Measurements from ENCODE around the gene HELZ. TPM values are rescaled to one million over a fixed set of nuclear protein-coding genes. Genes with fewer than 3 reads are reported as not detected.
"Not testable (repeated sequence)": the region's sequence is repeated elsewhere in the genome, so short reads cannot be mapped to it uniquely, and the experiment has no call there.

Gene HELZ
- total RNA-seq, 1 donor from 2014 or later, result 72.5 TPM

DNA sequence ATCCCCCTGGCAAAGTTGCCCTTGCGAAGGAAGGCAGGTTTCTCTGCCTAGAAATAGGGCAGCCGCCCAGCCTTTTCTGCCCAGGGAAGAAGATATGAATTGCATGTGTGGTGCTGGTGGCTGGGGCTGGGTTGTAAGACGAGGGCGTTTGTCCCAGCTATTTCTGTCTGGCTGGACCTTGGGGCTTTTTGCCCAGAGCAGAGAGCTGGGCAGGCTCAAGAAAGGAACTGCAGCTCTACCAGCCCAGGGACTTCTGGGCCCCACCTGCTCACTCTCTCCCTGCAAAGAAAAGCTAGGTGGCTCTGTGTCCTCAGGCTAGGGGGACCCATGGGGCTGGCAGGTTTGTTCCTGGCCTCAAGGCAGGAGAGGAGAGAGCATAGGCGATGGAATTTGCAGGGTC, 200.1 kb downstream of the HELZ start:
- Histone ChIP-seq H3K27me3 (no peaks in the 10 kb centered on the region), H3K4me3 (no peak overlapping the region), H3K9me3 (peaks cover 10% of the 10 kb centered on the region), H3K4me1 (no peaks in the 10 kb centered on the region), H3K36me3 (no peaks in the 10 kb centered on the region), H3K27ac (no peak overlapping the region)
- intact Hi-C loops (cut with DNase I), result no loop called here
- TF ChIP-seq, protein P1, sequence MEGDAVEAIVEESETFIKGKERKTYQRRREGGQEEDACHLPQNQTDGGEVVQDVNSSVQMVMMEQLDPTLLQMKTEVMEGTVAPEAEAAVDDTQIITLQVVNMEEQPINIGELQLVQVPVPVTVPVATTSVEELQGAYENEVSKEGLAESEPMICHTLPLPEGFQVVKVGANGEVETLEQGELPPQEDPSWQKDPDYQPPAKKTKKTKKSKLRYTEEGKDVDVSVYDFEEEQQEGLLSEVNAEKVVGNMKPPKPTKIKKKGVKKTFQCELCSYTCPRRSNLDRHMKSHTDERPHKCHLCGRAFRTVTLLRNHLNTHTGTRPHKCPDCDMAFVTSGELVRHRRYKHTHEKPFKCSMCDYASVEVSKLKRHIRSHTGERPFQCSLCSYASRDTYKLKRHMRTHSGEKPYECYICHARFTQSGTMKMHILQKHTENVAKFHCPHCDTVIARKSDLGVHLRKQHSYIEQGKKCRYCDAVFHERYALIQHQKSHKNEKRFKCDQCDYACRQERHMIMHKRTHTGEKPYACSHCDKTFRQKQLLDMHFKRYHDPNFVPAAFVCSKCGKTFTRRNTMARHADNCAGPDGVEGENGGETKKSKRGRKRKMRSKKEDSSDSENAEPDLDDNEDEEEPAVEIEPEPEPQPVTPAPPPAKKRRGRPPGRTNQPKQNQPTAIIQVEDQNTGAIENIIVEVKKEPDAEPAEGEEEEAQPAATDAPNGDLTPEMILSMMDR (IDR thresholded peaks at IDR 0.05), result no peak
- ATAC-seq (no peak), DNase-seq (no peak)

GRCh38 chr17:67044016-67044772, 200.8 kb downstream of the HELZ start, which contains the start of gene CACNG1:
Gene CACNG1, plus strand, starts transcription at chr17:67044554. Its CDS starts 107 bp downstream, at chr17:67044661.
- Histone ChIP-seq H3K36me3 (no peaks in the 10 kb centered on the region), H3K27me3 (no peaks in the 10 kb centered on the region), H3K4me1 (no peaks in the 10 kb centered on the region), H3K27ac (no peak within 1 kb of the TSS), H3K9me3 (peaks cover 6% of the 10 kb centered on the region), H3K4me3 (no peak within 1 kb of the TSS)
- no peak for DNase-seq
- intact Hi-C loops (cut with DNase I), result no loop called here
- TF ChIP-seq, protein P1 (IDR thresholded peaks at IDR 0.05), result no peak
- no peak for ATAC-seq

GRCh38 chr17:67043283-67043682, 201.7 kb downstream of the HELZ start:
- ATAC-seq (no peak), DNase-seq (no peak)
- H3K27me3 ChIP-seq, result no peaks in the 10 kb centered on the region
- H3K4me3 ChIP-seq, result no peak overlapping the region
- no peak overlapping the region for H3K27ac ChIP-seq
- H3K9me3 ChIP-seq, result no peaks in the 10 kb centered on the region
- TF ChIP-seq, protein P1 (IDR thresholded peaks at IDR 0.05), result no peak
- intact Hi-C loops (cut with DNase I), result no loop called here
- no peaks in the 10 kb centered on the region for H3K36me3 ChIP-seq
- H3K4me1 ChIP-seq, result no peaks in the 10 kb centered on the region

DNA sequence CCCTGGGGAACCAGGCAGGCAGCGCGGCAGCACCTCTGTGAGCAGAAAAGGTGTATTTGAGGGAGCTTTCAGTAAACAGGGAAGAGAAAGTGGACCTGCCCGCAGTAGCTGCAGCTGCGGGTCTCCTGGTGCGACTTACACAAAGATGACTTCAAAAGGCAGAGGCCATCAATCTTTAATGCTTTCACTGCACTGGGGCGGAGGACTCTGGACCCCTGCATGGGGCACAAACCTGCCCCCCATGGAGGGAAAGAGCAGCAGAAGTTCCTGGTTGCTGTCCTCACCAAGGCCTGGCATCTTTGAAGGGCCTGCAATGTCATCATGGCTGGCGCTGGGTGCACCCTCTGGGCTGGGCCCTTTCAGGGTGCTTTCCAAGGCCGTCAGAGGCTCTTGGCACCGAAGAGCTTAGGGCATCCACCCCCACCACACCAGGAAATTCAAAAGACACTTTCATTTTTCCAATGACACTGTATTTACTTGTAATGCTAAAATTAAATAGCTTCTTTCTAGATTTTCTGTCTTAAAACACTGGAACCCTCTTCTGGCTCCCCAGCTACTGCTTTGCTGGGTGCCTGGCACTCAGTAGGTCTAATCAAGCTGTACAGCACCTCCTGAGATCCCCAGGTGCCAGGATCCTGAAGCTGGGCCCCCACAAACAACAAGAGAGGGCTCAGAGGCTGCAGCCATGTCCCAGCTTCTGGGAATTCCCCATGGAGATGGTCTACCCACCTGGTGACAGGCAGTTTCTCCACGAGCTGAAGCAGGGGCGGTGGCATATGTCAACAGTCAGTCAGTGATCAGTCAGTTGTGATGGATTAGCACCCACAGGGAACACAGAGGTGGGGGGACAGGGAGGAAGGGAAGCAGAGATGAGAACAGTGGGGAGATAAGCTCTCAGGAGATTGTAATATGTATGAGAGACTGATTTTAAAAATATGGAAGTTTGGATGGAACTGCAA, 202.8 kb downstream of the HELZ start:
- intact Hi-C loops (cut with DNase I), result no loop called here
- Histone ChIP-seq H3K27ac (no peak overlapping the region), H3K4me1 (no peaks in the 10 kb centered on the region), H3K4me3 (no peak overlapping the region), H3K9me3 (no peaks in the 10 kb centered on the region), H3K36me3 (no peaks in the 10 kb centered on the region), H3K27me3 (no peaks in the 10 kb centered on the region)
- no peak for DNase-seq
- no peak for ATAC-seq
- TF ChIP-seq, protein P1 (IDR thresholded peaks at IDR 0.05), result no peak

DNA sequence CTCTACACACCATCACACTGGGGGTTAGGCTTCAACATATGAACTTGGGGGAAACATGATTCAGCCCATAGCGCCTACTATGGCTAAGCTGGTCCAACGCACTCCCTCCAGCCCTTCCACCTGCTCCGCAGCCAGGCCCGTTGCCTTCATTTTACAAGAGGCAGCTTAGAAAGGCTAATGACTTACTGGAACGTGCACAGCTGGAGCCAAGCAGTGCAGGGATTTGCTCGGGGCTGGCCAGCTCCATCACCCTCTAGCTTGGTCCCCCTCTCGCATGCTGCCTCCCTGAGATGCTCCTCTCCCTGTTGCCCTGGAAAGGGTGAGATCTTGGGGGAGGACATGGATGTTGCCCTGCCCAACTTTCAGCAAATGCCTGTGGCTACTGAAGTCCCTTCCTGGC, 203.5 kb downstream of the HELZ start:
- intact Hi-C loops (cut with DNase I), result no loop called here
- H3K4me1 ChIP-seq, result no peaks in the 10 kb centered on the region
- H3K4me3 ChIP-seq, result no peak overlapping the region
- no peak overlapping the region for H3K27ac ChIP-seq
- H3K36me3 ChIP-seq, result no peaks in the 10 kb centered on the region
- TF ChIP-seq, protein P1 (IDR thresholded peaks at IDR 0.05), result no peak
- ATAC-seq (no peak), DNase-seq (no peak)
- H3K27me3 ChIP-seq, result no peaks in the 10 kb centered on the region
- H3K9me3 ChIP-seq, result no peaks in the 10 kb centered on the region

GRCh38 chr17:67041119-67041518, 203.9 kb downstream of the HELZ start:
- H3K4me1 ChIP-seq; H3K4me3 ChIP-seq; ATAC-seq; H3K9me3 ChIP-seq; H3K36me3 ChIP-seq; DNase-seq; intact Hi-C loops (cut with DNase I); H3K27ac ChIP-seq; H3K27me3 ChIP-seq: not testable (repeated sequence)

Measured in upper lobe of right lung (tissue), 1 donor.